GM12874 (cell line): Measurements from ENCODE around the gene CCDC201.

ENCODE experiments used
- TF ChIP-seq, protein P1 (sequence below): IDR thresholded peaks from 2 replicates; pipeline ENCODE4 v1.5.1; 2011; ENCODE audit warnings: low read depth, mild to moderate bottlenecking, control low read depth, low read length, moderate library complexity; ENCODE audit not compliant: insufficient read depth

CCDC201 gene

DNA sequence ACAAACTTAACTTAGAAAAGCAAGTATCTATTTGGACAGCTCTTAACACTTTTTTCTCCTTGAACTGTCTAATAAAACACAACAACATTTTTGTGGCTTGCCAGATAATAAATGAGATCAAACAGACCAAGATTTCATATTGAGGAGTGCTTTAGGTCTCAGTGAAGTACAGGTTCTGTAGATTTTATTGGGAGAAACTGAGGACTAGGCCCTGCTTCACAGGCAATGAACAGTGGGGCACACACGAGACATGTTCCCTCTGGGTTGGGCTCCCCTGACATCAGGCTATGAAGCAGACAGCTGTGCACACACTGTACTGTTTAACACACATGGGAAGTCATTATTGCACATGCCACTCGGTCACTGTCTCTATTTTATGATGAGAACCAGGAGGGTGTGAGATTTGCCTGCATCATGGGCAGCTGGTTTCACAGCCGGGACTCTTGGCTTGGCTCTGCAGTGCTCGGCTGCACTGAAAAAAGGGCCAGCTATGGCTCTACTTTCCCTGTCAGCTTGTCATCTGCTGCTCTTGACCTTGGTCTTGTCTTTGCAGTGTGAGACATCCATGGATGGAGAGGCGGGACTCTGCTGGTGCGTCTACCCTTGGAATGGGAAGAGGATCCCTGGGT, 19.6 kb upstream of the CCDC201 start:
- TF ChIP-seq, protein P1, sequence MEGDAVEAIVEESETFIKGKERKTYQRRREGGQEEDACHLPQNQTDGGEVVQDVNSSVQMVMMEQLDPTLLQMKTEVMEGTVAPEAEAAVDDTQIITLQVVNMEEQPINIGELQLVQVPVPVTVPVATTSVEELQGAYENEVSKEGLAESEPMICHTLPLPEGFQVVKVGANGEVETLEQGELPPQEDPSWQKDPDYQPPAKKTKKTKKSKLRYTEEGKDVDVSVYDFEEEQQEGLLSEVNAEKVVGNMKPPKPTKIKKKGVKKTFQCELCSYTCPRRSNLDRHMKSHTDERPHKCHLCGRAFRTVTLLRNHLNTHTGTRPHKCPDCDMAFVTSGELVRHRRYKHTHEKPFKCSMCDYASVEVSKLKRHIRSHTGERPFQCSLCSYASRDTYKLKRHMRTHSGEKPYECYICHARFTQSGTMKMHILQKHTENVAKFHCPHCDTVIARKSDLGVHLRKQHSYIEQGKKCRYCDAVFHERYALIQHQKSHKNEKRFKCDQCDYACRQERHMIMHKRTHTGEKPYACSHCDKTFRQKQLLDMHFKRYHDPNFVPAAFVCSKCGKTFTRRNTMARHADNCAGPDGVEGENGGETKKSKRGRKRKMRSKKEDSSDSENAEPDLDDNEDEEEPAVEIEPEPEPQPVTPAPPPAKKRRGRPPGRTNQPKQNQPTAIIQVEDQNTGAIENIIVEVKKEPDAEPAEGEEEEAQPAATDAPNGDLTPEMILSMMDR, result no peak

DNA sequence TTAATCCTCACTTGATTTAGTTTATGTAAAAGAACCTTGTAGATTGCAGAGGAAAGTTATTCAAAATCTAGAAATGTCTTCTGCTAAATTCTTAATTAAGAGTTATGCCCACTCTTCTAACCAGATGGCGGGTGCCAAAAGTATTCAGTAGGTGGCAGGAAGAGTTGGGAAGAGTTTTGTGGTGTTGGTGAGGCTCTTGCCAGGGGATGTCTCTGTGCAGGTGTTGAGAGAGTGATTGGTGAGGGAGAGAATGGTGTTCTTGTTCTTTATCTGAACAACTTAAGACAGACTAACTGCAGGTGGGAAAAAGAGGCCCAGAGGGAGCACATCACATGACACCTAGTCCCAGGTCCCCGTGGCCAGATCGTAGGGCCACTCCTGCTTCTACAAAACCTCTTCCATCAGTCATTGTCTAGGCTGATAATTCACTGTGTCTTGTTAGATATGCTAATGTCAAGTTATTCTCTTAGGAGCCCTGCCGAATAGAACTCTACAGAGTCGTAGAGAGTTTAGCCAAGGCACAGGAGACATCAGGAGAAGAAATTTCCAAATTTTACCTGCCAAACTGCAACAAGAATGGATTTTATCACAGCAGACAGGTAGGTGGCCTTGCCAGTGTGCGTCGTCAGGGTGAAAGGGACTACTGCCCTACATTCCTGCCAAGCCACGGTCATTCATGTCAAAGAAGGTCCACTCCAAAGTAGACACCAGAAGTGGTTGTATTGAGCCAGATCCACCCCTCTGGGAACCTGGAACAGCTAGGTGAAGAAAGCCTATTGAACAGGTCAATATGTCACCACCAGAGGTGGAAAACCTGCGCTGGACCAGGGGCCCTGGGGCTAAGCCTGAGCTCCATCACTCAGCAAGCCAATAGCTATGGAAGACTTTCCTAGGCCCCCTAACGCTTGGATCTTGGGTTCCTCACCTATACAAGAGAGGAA, 18.9 kb upstream of the CCDC201 start:
- TF ChIP-seq, protein P1, result no peak

DNA sequence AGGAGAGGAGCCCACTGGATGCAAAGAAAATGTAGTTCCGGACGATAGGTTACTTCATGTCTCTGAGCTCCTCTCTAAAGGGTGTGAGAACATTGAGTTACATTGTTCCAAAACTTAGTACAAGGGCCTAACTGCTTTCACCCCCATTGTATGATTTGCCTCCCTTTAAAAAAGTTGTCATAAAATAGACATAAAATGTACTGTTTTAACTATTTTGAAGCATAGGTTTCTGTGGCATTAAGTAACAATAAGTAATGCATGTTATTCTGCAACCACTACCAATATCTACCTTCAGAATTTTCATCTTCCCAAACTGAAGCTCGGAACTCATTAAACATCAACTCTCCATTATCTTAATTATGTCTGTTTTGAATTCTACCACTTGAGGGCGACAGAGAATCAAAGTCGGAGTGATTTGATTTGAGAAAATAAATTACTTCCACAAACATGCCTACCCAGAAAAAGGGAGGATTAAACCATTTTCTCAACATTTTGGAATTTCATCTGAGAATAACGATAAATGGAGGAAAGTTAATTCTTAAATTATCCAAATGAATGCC, 18.1 kb upstream of the CCDC201 start:
- TF ChIP-seq, protein P1, result peak; percentile 22; the same call in 1 of the 2 replicates

DNA sequence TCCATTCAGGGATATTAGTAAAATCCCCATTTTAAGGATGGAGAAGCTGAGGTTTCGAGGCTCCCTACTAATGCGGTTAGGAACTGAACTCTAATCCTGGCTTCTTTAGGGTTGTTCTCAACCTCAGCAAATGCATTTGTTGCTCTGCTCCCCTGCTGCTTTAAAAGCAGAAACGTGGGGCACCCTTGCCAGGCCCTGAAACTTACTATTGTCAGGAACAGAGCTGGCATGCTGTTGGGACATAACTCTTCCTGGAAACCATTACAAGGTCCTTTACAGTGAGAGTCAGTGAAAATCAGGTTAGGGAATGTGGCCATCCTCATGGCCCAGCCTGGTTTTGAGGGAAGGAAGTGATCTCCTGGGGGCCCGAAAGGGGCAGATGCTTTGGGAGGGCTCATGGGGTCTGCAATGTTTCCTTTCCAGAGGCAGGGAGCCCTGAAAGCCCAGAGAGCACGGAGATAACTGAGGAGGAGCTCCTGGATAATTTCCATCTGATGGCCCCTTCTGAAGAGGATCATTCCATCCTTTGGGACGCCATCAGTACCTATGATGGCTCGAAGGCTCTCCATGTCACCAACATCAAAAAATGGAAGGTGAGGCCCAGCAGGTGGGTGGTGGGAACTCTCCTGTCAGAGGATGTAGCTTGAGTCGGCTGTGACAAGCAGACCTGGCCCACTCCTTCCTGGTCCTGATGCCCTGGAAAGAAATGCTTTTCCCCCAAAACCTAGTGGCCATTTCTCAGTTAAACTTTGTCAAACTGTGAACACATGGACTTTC, 17.4 kb upstream of the CCDC201 start:
- TF ChIP-seq, protein P1, result no peak

DNA sequence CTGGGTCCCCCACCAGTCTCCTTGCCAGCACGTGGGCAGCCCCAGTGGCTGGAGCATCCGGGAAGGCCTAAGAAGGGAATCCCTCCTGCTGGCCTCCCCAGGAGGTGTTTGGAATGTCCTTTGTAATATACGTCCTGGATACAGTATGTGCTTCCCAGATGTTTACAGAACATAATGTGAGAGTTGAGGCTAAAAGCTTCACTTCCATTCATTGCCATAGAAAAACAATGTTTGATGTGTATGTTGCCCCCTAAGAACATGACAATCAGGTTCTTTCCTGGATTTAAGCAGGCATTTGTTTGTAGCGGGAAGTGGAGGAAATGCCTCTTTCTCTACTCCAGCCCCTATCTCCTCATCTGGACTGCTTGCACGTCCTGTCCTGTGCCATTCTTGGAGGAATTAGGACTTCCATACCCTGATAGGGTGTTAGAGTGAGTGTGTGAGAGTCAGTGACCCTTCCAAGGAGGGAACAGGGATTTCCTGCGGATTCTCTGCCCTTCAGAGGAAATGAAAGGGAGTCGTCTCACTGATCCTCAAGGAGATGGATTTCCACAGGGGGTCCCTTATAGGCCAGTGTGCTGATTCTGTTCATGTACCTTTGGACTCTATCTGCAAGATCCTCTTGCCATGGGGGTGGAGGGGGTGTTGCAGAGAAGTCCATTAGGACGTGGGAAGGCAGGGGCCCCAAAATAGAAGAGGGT, 16.6 kb upstream of the CCDC201 start:
- TF ChIP-seq, protein P1, result no peak

DNA sequence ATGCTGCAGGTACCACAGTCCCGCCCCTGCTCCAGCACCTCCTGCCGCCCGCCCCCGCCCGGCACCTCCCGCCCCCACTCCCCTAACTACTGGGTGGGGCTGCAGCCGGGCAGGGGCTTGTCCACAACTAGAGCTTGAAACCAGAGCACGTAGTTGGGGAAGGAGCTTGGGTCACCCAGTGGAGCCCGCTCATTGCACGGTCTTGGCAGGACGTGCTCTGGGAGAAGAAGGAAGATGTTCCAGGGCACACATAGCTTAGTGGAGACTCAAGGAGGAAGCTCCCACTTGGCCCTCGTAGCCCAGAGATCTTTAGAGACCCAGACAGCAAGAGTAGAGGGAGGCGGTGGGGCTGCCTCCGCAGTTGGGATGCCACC, 16.1 kb upstream of the CCDC201 start:
- TF ChIP-seq, protein P1, result no peak
